ENCODE results near the gene PRSS36. TPM values are rescaled to one million over a fixed set of nuclear protein-coding genes. Genes with fewer than 3 reads are reported as not detected.
"Not testable (repeated sequence)": the region's sequence is repeated elsewhere in the genome, so short reads cannot be mapped to it uniquely, and the experiment has no call there.

The PRSS36 gene
- total RNA-seq, result 1.4 TPM

DNA sequence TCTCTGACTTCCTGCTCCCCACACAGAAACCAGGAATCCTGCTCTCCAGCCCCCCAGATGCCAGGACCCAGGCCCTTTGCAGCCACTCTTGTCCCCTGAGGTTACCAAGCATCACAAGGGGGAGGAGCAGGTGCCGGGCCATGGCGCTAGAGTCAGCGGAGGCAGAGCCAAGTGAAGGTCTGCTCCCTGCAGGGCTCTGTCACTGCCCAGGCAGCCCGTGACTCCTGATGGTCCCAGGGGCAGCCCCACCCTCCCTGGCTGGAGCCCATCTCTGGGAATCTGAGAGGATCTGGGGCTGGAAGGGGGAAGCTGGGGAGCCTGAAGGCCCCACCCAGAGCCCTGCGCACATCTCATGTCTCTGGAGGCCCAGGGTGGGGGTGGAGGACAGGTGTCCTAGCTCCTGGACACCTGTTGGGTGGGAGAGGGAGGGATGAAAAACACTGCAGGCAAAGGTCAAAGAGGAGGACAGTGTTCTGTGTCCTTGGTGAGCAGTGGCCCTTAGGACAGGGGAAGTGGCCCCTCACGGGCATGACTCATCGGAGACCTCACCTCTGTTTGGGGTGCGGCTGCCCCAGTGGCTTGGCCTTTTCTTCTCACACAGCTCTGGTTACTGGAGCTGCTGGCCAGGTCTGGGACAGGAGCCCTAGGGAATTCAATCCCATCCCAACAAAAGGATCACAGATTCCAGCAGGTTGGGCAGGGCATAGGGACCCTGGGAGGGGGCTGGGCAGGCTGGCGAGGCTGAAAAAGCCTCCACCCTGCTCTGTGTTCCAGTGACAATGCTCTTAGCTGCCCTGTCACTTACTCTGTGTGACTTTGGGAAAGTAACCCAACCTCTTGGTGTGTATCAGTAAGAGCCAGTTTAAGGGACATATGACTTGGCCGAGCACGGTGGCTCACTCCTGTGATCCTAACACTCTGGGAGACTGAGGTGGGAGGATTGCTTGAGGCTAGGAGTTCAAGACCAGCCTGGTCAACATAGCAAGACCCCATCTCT, at the start of gene PRSS36:
Gene PRSS36 (minus strand): TSS at position 173 of the 997 bp plus-strand sequence. CDS start 31 bp downstream, at position 142.
- intact Hi-C loops (cut with DNase I), result no loop called here
- Histone ChIP-seq H3K4me3 (no peak within 1 kb of the TSS), H3K27ac (no peak within 1 kb of the TSS)

DNA sequence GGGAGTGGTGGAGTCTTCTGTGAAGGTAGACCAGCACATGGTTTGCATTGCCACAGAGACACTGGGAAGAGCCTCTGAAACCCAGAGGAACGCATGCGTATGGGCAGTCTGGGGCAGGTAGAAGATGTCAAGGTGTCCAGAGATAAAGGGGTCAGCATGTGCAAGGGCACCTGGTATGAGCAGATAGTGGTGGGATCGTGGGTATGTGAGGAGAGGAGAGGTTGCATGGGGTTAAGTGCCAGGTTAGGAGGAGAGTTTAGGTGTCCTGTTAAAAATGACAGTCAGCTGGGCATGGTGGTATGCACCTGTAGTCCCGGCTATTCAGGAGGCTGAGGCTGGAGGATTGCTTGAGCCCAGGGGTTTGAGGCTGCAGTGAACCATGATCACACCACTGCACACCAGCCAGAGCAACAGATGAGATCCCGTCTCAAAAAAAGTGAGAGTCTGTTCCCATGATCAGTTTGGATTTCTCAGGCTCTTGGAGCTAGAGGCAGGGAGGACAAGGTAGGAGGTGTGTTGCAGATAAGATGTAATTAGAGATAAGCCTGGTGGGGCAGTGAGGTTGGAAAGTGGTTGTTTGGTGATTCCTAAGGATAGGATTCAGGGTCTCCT, 49.7 kb upstream of the PRSS36 start:
- intact Hi-C loops (cut with DNase I), result no loop called here
- Histone ChIP-seq H3K36me3 (peaks cover 18 to 27% of the 10 kb centered on the region in 2 donors), H3K9me3 (no peaks in the 10 kb centered on the region), H3K4me3 (no peak overlapping the region), H3K27ac (no peak overlapping the region), H3K4me1 (peaks cover 0 to 10% of the 10 kb centered on the region in 2 donors), H3K27me3 (no peaks in the 10 kb centered on the region)
- no peak for TF ChIP-seq CTCF (IDR thresholded peaks at IDR 0.05)
- no peak for DNase-seq (ENCODE audit: low spot score in 2 of 2)

More for the DNA sequence above, at the start of gene PRSS36:
- Histone ChIP-seq H3K9me3 (no peaks in the 10 kb centered on the region), H3K4me1 (no peaks in the 10 kb centered on the region), H3K36me3 (no peaks in the 10 kb centered on the region), H3K27me3 (no peaks in the 10 kb centered on the region)
- TF ChIP-seq CTCF (IDR thresholded peaks at IDR 0.05), result no peak
- DNase-seq (ENCODE audit: low spot score in 2 of 2), result no peak

GRCh38 chr16:31198207-31198882, 48.5 kb upstream of the PRSS36 start:
- no peak for TF ChIP-seq CTCF (IDR thresholded peaks at IDR 0.05)
- no peaks in the 10 kb centered on the region for H3K9me3 ChIP-seq
- DNase-seq (ENCODE audit: low spot score in 2 of 2), result no peak
- no peaks in the 10 kb centered on the region for H3K27me3 ChIP-seq
- peaks cover 24 to 38% of the 10 kb centered on the region in 2 donors for H3K36me3 ChIP-seq
- no peak overlapping the region for H3K4me3 ChIP-seq
- no peak overlapping the region for H3K27ac ChIP-seq
- H3K4me1 ChIP-seq, result peaks cover 0 to 10% of the 10 kb centered on the region in 2 donors
- intact Hi-C loops (cut with DNase I), result no loop called here

GRCh38 chr16:31196324-31197088, 46.6 kb upstream of the PRSS36 start:
- no peaks in the 10 kb centered on the region for H3K27me3 ChIP-seq
- H3K36me3 ChIP-seq, result peaks cover 42 to 55% of the 10 kb centered on the region in 2 donors
- intact Hi-C loops (cut with DNase I), result no loop called here
- no peak for DNase-seq (ENCODE audit: low spot score in 2 of 2)
- H3K4me3 ChIP-seq, result no peak overlapping the region
- peaks cover 0 to 4% of the 10 kb centered on the region in 2 donors for H3K4me1 ChIP-seq
- TF ChIP-seq CTCF (IDR thresholded peaks at IDR 0.05), result no peak
- no peaks in the 10 kb centered on the region for H3K9me3 ChIP-seq
- H3K27ac ChIP-seq, result no peak overlapping the region

- DNase-seq (ENCODE audit: low spot score in 2 of 2); H3K9me3 ChIP-seq; intact Hi-C loops (cut with DNase I); H3K4me3 ChIP-seq; H3K27ac ChIP-seq; H3K4me1 ChIP-seq; H3K27me3 ChIP-seq: not testable (repeated sequence)
- peaks cover 49 to 62% of the 10 kb centered on the region in 2 donors for H3K36me3 ChIP-seq
Measured at GRCh38 chr16:31195861-31196260, 46.0 kb upstream of the PRSS36 start.

Measured in ascending aorta (tissue), 2 donors.